Thyroid gland (tissue), 4 donors: ENCODE measurements around the gene BMPR1B. TPM values are rescaled to one million over a fixed set of nuclear protein-coding genes. Genes with fewer than 3 reads are reported as not detected.

Source experiments
- DNase-seq, 2 donors: peaks; one replicate each; pipeline ENCODE4 v3.0.0-alpha.2; 2019
- H3K27ac ChIP-seq, 3 donors: fragments of 200-600 bp; sonication (generic); 1 replicate in 2 of 3; 2 replicates in 1 of 3; pipeline ENCODE4 v1.5.1; 2016 to 2019; ENCODE audit warnings: mild to moderate bottlenecking in 1 of 3, moderate library complexity in 1 of 3
- H3K27me3 ChIP-seq: fragments of 200-600 bp; sonication (generic); one replicate; pipeline ENCODE4 v1.5.1; 2019
- H3K36me3 ChIP-seq, 2 donors: fragments of 200-600 bp; sonication (generic); one replicate each; pipeline ENCODE4 v1.5.1; 2016 to 2019
- H3K4me1 ChIP-seq, 2 donors: fragments of 200-600 bp; sonication (generic); one replicate each; pipeline ENCODE4 v1.5.1; 2017 to 2019
- H3K4me3 ChIP-seq, 3 donors: fragments of 200-600 bp; sonication (generic); replicated peaks in 1 of 3; 1 replicate in 2 of 3; 2 replicates in 1 of 3; pipeline ENCODE4 v1.5.1; 2016; ENCODE audit warnings: mild to moderate bottlenecking in 1 of 3
- H3K9me3 ChIP-seq: fragments of 200-600 bp; sonication (generic); one replicate; pipeline ENCODE4 v1.5.1; 2017
- CTCF ChIP-seq, 6 experiments: fragments of 200-600 bp in 3 of 6; fragments of 450-650 bp in 3 of 6; sonication (generic) in 3 of 6; IDR thresholded peaks; one replicate each; pipeline ENCODE4 v1.5.1; 2016 to 2019; ENCODE audit warnings: antibody characterized with exemption in 6 of 6, mild to moderate bottlenecking in 2 of 6, inconsistent platforms in 1 of 6, moderate library complexity in 1 of 6
- POLR2A ChIP-seq, 2 donors: fragments of 450-650 bp; IDR thresholded peaks; one replicate each; pipeline ENCODE4 v1.6.1; 2017; ENCODE audit warnings: antibody characterized with exemption in 2 of 2, mild to moderate bottlenecking in 2 of 2, moderate library complexity in 1 of 2
- WGBS, 2 donors: methylation state at CpG; one replicate each; pipeline ENCODE4 v1.1.5; 2017; 5-methylcytosine and 5-hydroxymethylcytosine counted together
- intact Hi-C: fragments of 100-400 bp; cut with DNase I; formaldehyde crosslinking; loops from one replicate; pipeline ENCODE4 v1.15.1; 2023
- total RNA-seq, 4 donors: library from RNA; depleted of rRNA; stranded (reverse); fragments of >200 nt; gene quantifications; one replicate each; pipeline ENCODE4 v1.2.3, GENCODE V29; 2016

BMPR1B gene
- total RNA-seq, 4 donors from 2014 or later = 0.49 to 0.89 (median 0.76) TPM

- 89 to 95% methylated on average over 2 of the region's 2 CpGs for WGBS, 2 donors
- peaks cover 5% of the 10 kb centered on the region in 2 donors for H3K36me3 ChIP-seq
- no peak for TF ChIP-seq POLR2A (IDR thresholded peaks at IDR 0.05)
- TF ChIP-seq CTCF (IDR thresholded peaks at IDR 0.05) = no peak
- H3K4me3 ChIP-seq = no peak overlapping the region
- H3K27me3 ChIP-seq = no peaks in the 10 kb centered on the region
- H3K9me3 ChIP-seq = no peaks in the 10 kb centered on the region
- intact Hi-C loops = no loop called here
- no peak overlapping the region for H3K27ac ChIP-seq
- no peak for DNase-seq
- no peaks in the 10 kb centered on the region for H3K4me1 ChIP-seq
Measured at GRCh38 chr4:95178938-95179337, 421.2 kb downstream of the BMPR1B start.

- no peaks in the 10 kb centered on the region for H3K4me1 ChIP-seq
- no peaks in the 10 kb centered on the region for H3K9me3 ChIP-seq
- no peaks in the 10 kb centered on the region for H3K27me3 ChIP-seq
- no peak for DNase-seq
- H3K4me3 ChIP-seq = no peak overlapping the region
- intact Hi-C loops = no loop called here
- no peak for TF ChIP-seq CTCF (IDR thresholded peaks at IDR 0.05)
- no peak for TF ChIP-seq POLR2A (IDR thresholded peaks at IDR 0.05)
- WGBS, 2 donors = 84 to 85% methylated on average over 10 of the region's 10 CpGs
- no peak overlapping the region for H3K27ac ChIP-seq
- peaks cover 5% of the 10 kb centered on the region in 2 donors for H3K36me3 ChIP-seq
Measured at GRCh38 chr4:95180531-95181242, 422.9 kb downstream of the BMPR1B start.

- WGBS, 2 donors = 71 to 76% methylated on average over 18 of the region's 18 CpGs
- Histone ChIP-seq H3K4me1 (no peaks in the 10 kb centered on the region), H3K9me3 (no peaks in the 10 kb centered on the region), H3K27ac (no peak overlapping the region), H3K27me3 (no peaks in the 10 kb centered on the region), H3K36me3 (peaks cover 5% of the 10 kb centered on the region in 2 donors), H3K4me3 (no peak overlapping the region)
- intact Hi-C loops = no loop called here
- TF ChIP-seq POLR2A (IDR thresholded peaks at IDR 0.05) = no peak
- no peak for DNase-seq
Measured at GRCh38 chr4:95181243-95181995, 423.7 kb downstream of the BMPR1B start.

- peaks cover 5% of the 10 kb centered on the region in 2 donors for H3K36me3 ChIP-seq
- H3K27me3 ChIP-seq = no peaks in the 10 kb centered on the region
- no peak for DNase-seq
- no peak overlapping the region for H3K4me3 ChIP-seq
- H3K9me3 ChIP-seq = no peaks in the 10 kb centered on the region
- no peaks in the 10 kb centered on the region for H3K4me1 ChIP-seq
- intact Hi-C loops = no loop called here
- TF ChIP-seq CTCF (IDR thresholded peaks at IDR 0.05) = no peak
- TF ChIP-seq POLR2A (IDR thresholded peaks at IDR 0.05) = no peak
- H3K27ac ChIP-seq = no peak overlapping the region
- 44% methylated on average over 2 of the region's 2 CpGs for WGBS, 2 donors
Measured at GRCh38 chr4:95181996-95182306, 424.2 kb downstream of the BMPR1B start.

GRCh38 chr4:95183656-95184408 lies 426.1 kb downstream of the BMPR1B start:
- intact Hi-C loops = no loop called here
- no peaks in the 10 kb centered on the region for H3K27me3 ChIP-seq
- DNase-seq = no peak
- no peaks in the 10 kb centered on the region for H3K9me3 ChIP-seq
- H3K4me3 ChIP-seq = no peak overlapping the region
- H3K36me3 ChIP-seq = peaks cover 5% of the 10 kb centered on the region in 2 donors
- no peak for TF ChIP-seq CTCF (IDR thresholded peaks at IDR 0.05)
- no peak for TF ChIP-seq POLR2A (IDR thresholded peaks at IDR 0.05)
- H3K27ac ChIP-seq = no peak overlapping the region
- WGBS, 2 donors = 91 to 92% methylated on average over 5 of the region's 5 CpGs
- H3K4me1 ChIP-seq = no peaks in the 10 kb centered on the region
